Measurements from ENCODE around the gene PRDM15.
A peak's percentile ranks its signal among the peaks of the same experiment; 100 is the strongest.
"Not testable (repeated sequence)": the region's sequence is repeated elsewhere in the genome, so short reads cannot be mapped to it uniquely, and the experiment has no call there.

The PRDM15 gene

GRCh38 chr21:41808094-41808493 lies 71.0 kb downstream of the PRDM15 start:
- no peak for DNase-seq (ENCODE audit: low spot score)

GRCh38 chr21:41806773-41807172 lies 72.4 kb downstream of the PRDM15 start:
- DNase-seq (ENCODE audit: low spot score): no peak

- DNase-seq (ENCODE audit: low spot score): no peak
Observed at GRCh38 chr21:41805643-41806042, 73.5 kb downstream of the PRDM15 start.

DNA sequence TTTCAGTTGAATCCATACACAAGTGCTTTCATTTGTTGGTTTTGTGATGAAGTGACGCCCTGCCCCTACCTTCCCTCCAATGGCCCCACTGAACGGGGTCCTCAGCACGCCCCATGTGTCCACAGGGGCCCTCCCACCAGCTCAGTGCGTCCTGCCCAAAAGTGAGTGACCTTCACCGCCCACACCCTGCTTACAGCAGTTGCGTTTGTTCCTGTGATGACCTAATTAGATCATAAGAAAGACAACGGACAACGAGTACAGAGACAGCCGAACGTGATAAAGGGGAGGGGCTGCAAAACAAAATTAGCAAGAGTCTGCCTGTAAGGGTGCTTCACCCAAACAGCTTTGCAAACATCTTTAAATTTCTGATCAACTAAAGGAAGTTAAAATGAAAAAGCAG lies 74.1 kb downstream of the PRDM15 start:
- DNase-seq (ENCODE audit: low spot score): no peak

DNA sequence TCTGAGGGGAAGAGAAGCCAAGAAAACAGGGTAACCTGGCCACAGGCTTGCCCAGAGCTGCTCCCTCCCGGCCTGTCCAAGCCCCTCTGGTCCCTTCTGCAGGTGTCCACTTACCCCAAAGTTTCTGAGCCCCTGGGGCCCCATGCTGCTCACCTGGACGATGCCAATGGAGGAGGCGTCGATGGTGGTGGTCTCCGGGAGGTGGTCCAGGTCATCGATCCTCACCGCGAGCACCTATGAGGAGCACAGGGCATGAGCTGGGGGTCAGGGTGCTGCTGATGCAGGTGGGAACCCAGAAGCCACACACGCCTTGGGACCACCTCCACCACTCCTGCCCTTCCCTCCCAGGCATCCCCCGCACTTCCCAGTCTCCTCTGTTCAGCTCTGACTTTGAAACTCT lies 74.8 kb downstream of the PRDM15 start:
- DNase-seq (ENCODE audit: low spot score): no peak

GRCh38 chr21:41803316-41803715 lies 75.8 kb downstream of the PRDM15 start:
- no peak for DNase-seq (ENCODE audit: low spot score)

DNA sequence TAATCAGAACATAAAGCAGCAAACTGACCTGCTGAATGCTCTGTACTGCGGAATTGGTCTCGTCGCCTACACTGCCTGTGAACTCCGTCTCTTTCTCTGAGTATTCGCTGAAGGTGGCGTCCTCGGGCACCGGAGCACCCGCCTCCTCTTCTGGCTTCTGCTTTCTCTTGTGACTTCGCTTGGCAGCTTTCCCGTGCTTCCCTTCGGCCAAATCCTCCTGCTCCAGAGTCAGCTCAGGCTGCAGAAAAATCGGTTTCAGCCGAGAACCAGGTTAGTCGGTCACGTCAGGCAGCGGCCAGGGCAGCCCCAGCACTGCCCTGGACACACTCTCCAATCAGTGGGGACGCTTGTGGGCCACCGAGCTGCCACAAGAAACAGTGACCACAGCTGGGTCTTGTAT lies 76.5 kb downstream of the PRDM15 start:
- no peak for DNase-seq (ENCODE audit: low spot score)

GRCh38 chr21:41802198-41802584 lies 77.0 kb downstream of the PRDM15 start:
- DNase-seq (ENCODE audit: low spot score): no peak

DNA sequence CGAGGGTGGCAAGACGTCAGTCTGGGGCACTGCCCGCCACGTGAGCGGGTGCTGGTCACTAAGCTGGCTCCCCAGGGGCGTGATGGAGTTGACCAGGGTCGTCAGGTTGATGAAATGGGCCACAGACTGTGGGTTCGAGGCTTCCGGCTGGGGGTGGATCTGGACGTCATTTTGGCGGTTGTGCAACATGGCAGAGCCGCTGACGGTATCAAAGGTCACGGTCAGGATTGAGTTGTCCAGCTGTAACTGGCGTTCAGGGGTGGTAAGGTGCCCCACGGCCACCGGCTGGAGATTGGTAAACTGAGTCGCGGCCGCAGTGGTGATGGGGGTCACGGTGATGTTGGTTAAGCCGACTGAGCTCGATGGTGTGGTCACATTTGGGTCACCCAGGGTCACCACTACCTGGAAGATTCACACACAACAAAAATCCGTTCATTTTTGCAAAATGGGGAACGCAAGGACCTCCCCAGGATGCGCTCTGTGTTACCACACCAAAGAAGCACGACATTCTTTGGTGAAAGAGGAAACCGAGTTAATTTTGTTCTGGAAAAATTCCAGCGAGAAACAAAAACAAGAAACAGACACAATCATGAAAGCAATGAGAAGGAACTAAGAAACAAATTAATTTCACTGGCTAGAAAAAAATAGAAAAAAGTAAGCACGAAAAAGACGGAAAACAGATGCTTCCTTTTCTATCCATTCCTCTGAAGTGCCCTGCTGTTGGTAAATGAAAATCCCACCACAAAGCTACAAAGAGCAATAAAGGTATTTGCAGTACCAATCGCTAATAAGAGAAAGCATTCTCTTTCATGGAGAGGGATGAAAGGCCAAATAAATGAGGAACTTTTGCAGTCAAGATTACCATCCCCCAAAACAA lies 77.6 kb downstream of the PRDM15 start:
- no peak for DNase-seq (ENCODE audit: low spot score)

DNA sequence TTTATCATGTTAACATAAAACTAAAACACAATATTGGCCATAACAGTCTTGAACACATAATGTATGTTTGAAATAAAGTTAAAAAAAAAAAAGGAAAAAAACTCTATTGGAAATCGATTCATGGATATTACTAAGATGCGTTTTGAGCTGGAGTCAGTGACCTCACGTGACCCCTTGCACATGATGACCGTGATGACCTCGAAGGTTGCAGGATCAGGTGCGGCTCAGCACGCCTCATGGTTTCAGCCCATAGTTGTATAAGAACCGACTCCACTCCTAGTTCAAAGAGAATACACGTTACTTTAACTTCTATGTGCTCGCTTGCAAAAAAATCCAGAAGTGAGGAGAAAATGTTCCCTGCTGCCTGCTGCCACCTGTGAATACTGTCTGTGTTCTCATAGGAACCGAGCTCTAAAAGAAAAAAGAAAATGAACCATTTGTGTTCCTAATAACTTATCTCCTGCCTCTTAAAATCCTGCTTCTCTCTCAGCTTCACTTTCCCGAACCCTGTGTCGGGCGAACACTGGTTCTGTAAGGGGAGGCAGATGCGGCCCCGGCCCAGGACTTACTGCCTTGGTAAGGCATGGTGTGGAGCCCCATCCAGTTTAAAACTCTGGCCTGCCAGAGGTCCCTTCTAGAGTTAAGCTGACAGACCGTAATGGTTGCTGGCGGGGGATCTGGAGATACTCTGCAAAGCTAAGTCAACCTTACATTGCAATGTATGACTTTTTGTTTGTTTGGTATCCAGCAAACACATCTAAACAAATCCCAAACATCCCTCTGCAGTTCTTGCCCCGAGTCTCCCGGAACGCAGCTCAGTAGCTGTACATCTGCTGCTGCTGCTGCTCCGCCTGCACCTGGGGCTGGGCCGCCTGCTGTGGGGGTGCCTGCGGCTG lies 78.5 kb downstream of the PRDM15 start:
- no peak for DNase-seq (ENCODE audit: low spot score)

- DNase-seq (ENCODE audit: low spot score): no peak
Observed at GRCh38 chr21:41799763-41800162, 79.4 kb downstream of the PRDM15 start.

- DNase-seq (ENCODE audit: low spot score): no peak
Observed at GRCh38 chr21:41798326-41798725, 80.8 kb downstream of the PRDM15 start.

DNA sequence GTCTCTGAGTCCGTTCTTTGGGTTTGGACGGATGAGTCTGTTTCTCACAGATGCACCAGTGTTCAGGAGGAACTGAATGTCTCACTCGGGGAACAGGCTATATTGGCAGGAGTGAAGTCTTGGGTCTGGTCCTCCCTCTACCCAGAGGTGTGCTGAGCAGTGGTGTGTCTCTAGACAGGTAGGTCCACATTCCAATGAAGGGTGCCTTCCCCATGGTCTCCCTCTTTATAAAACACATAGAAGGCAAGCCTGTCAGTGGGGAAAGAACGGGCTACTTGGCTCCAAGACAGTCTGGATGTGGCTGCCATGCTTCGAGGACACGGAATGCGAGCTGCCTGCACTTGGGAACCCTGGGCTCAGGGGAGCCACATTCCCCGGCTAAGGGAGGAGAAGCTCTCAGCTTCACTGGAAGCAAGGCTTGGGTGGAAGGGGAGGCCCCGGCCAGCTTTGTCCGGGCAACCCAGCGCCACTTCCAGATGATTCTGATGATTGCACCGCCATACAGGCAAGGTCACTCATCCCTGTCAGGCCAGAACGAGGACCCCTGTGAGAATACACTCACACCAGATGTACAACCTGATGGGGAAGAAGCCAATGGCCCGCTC lies 82.6 kb downstream of the PRDM15 start:
- DNase-seq (ENCODE audit: low spot score): no peak

- DNase-seq (ENCODE audit: low spot score): no peak
Observed at GRCh38 chr21:41795726-41796125, 83.4 kb downstream of the PRDM15 start.

- no peak for DNase-seq (ENCODE audit: low spot score)
Observed at GRCh38 chr21:41794600-41794999, 84.5 kb downstream of the PRDM15 start.

- DNase-seq (ENCODE audit: low spot score): no peak
Observed at GRCh38 chr21:41792711-41793110, 86.4 kb downstream of the PRDM15 start.

DNA sequence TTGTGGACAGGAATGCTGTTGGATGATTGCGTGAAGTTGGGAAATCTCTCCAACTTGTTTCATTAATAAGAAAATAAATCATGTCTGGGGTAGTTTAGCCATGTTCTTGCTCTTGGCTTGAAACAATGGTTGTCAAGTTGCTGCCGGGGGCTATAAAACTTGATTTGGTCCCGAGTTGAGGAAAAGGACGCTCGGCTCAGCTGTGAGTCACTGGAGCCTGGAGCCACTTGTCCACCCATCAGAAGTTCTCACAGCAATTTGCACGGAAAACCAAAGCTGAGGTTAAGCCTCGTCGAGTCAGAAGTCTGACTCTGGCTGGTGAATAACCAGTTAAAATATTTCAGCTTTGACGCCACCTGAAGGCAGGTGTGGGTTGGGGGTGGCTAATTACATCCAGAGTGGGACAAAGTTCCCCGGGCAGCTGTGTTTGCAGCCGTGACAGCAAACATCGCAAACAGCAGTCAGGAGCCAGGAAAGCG lies 92.6 kb downstream of the PRDM15 start:
- DNase-seq (ENCODE audit: low spot score): no peak

GRCh38 chr21:41785262-41785661 lies 93.9 kb downstream of the PRDM15 start:
- DNase-seq (ENCODE audit: low spot score): not testable (repeated sequence)

GRCh38 chr21:41784456-41785102 lies 94.6 kb downstream of the PRDM15 start:
- DNase-seq (ENCODE audit: low spot score): no peak

GRCh38 chr21:41783476-41784180 lies 95.5 kb downstream of the PRDM15 start:
- DNase-seq (ENCODE audit: low spot score): peak; percentile 76

DNA sequence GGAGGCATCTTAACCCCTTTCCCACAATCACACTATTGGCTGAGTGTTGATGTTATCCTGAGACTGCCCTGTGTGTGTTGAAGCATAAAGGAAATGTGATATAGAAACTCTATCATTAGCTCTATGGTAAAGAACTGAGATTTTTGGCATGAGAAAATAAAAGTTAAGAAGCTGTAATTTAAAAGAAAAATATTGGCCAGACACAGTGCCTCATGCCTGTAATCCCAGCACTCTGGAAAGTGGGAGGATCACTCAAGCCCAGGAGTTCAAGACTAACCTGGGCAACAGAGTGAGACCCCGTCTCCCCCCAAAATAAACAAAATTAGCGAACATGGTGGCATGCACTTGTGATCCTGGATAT lies 98.1 kb downstream of the PRDM15 start:
- no peak for DNase-seq (ENCODE audit: low spot score)
